Measurements from ENCODE around the gene ACTMAP. TPM values are rescaled to one million over a fixed set of nuclear protein-coding genes. Genes with fewer than 3 reads are reported as not detected.

The ACTMAP gene
- total and polyA plus RNA-seq, 4 donors, result 5.3 to 27.7 (median 15.3) TPM

- H3K4me1 ChIP-seq (ENCODE audit: control insufficient read depth in 5 of 5, insufficient read depth in 5 of 5, low read length in 5 of 5), result peaks cover 0 to 6% (median 4%) of the 10 kb centered on the region in 5 donors
- H3K27ac ChIP-seq (ENCODE audit: low read depth in 1 of 2, low read length in 1 of 2), result no peak overlapping the region
- H3K27me3 ChIP-seq (ENCODE audit: control insufficient read depth in 3 of 3, insufficient read depth in 3 of 3, low read length in 2 of 3), result no peaks in the 10 kb centered on the region
- ATAC-seq (ENCODE audit: insufficient read depth, low FRiP score) (no peak), DNase-seq (no peak)
- no peaks in the 10 kb centered on the region for H3K9me3 ChIP-seq (ENCODE audit: control insufficient read depth in 4 of 4, insufficient read depth in 3 of 4, low read length in 3 of 4)
- WGBS, 2 donors, result 92 to 96% methylated on average over 14 of the region's 14 CpGs
- H3K9ac ChIP-seq (ENCODE audit: insufficient read depth in 1 of 2, low read length in 2 of 2), result no peak overlapping the region
- H3K36me3 ChIP-seq (ENCODE audit: control insufficient read depth in 4 of 4, insufficient read depth in 4 of 4, low read length in 4 of 4), result peaks cover 0 to 30% (median 2%) of the 10 kb centered on the region in 4 donors
- H3K4me3 ChIP-seq, result no peak overlapping the region
- no peak for TF ChIP-seq CTCF (IDR thresholded peaks at IDR 0.05; ENCODE audit: control extremely low read depth, extremely low read depth)
Measured at GRCh38 chr19:40783711-40784110, 33.4 kb upstream of the ACTMAP start.

GRCh38 chr19:40781140-40781539, 30.9 kb upstream of the ACTMAP start:
- Histone ChIP-seq H3K9ac (ENCODE audit: insufficient read depth in 1 of 2, low read length in 2 of 2) (no peak overlapping the region), H3K9me3 (ENCODE audit: control insufficient read depth in 4 of 4, insufficient read depth in 3 of 4, low read length in 3 of 4) (no peaks in the 10 kb centered on the region), H3K4me1 (ENCODE audit: control insufficient read depth in 5 of 5, insufficient read depth in 5 of 5, low read length in 5 of 5) (peaks cover 0 to 14% (median 9%) of the 10 kb centered on the region in 5 donors), H3K4me3 (no peak overlapping the region), H3K27me3 (ENCODE audit: control insufficient read depth in 3 of 3, insufficient read depth in 3 of 3, low read length in 2 of 3) (no peaks in the 10 kb centered on the region), H3K36me3 (ENCODE audit: control insufficient read depth in 4 of 4, insufficient read depth in 4 of 4, low read length in 4 of 4) (peaks cover 0 to 19% (median 0%) of the 10 kb centered on the region in 4 donors), H3K27ac (ENCODE audit: low read depth in 1 of 2, low read length in 1 of 2) (no peak overlapping the region)
- DNase-seq (no peak), ATAC-seq (ENCODE audit: insufficient read depth, low FRiP score) (no peak)
- 85 to 95% methylated on average over 7 of the region's 7 CpGs for WGBS, 2 donors
- no peak for TF ChIP-seq CTCF (IDR thresholded peaks at IDR 0.05; ENCODE audit: control extremely low read depth, extremely low read depth)

- peaks cover 0 to 14% (median 9%) of the 10 kb centered on the region in 5 donors for H3K4me1 ChIP-seq (ENCODE audit: control insufficient read depth in 5 of 5, insufficient read depth in 5 of 5, low read length in 5 of 5)
- no peak for TF ChIP-seq CTCF (IDR thresholded peaks at IDR 0.05; ENCODE audit: control extremely low read depth, extremely low read depth)
- no peak overlapping the region for H3K27ac ChIP-seq (ENCODE audit: low read depth in 1 of 2, low read length in 1 of 2)
- H3K36me3 ChIP-seq (ENCODE audit: control insufficient read depth in 4 of 4, insufficient read depth in 4 of 4, low read length in 4 of 4), result peaks cover 0 to 14% (median 0%) of the 10 kb centered on the region in 4 donors
- ATAC-seq (ENCODE audit: insufficient read depth, low FRiP score), result no peak
- no peak for DNase-seq
- H3K9me3 ChIP-seq (ENCODE audit: control insufficient read depth in 4 of 4, insufficient read depth in 3 of 4, low read length in 3 of 4), result no peaks in the 10 kb centered on the region
- H3K4me3 ChIP-seq, result no peak overlapping the region
- H3K27me3 ChIP-seq (ENCODE audit: control insufficient read depth in 3 of 3, insufficient read depth in 3 of 3, low read length in 2 of 3), result no peaks in the 10 kb centered on the region
- WGBS, 2 donors, result 97% methylated on average over 5 of the region's 5 CpGs
- no peak overlapping the region for H3K9ac ChIP-seq (ENCODE audit: insufficient read depth in 1 of 2, low read length in 2 of 2)
Measured at GRCh38 chr19:40780582-40780981, 30.3 kb upstream of the ACTMAP start.

- DNase-seq, result no peak
- no peaks in the 10 kb centered on the region for H3K27me3 ChIP-seq (ENCODE audit: control insufficient read depth in 3 of 3, insufficient read depth in 3 of 3, low read length in 2 of 3)
Measured at GRCh38 chr19:40778706-40779284, 28.5 kb upstream of the ACTMAP start.

More at GRCh38 chr19:40778706-40779284, 28.5 kb upstream of the ACTMAP start:
- H3K36me3 ChIP-seq (ENCODE audit: control insufficient read depth in 4 of 4, insufficient read depth in 4 of 4, low read length in 4 of 4), result peaks cover 0 to 10% (median 0%) of the 10 kb centered on the region in 4 donors
- peak overlapping the region in 1 of 2 donors; percentile 80 for H3K9ac ChIP-seq (ENCODE audit: insufficient read depth in 1 of 2, low read length in 2 of 2)
- H3K9me3 ChIP-seq (ENCODE audit: control insufficient read depth in 4 of 4, insufficient read depth in 3 of 4, low read length in 3 of 4), result no peaks in the 10 kb centered on the region
- 12 to 16% methylated on average over 7 of the region's 7 CpGs for WGBS, 2 donors
- no peak for ATAC-seq (ENCODE audit: insufficient read depth, low FRiP score)
- TF ChIP-seq CTCF (IDR thresholded peaks at IDR 0.05; ENCODE audit: control extremely low read depth, extremely low read depth), result no peak
- H3K27ac ChIP-seq (ENCODE audit: low read depth in 1 of 2, low read length in 1 of 2), result peak overlapping the region; percentile 92 to 98
- peaks cover 0 to 14% (median 9%) of the 10 kb centered on the region in 5 donors for H3K4me1 ChIP-seq (ENCODE audit: control insufficient read depth in 5 of 5, insufficient read depth in 5 of 5, low read length in 5 of 5)
- H3K4me3 ChIP-seq, result peak overlapping the region; percentile 71
